22Rv1 (cell line): Measurements from ENCODE around the gene BCR.

Source experiments
- H3K27ac ChIP-seq: fragments of 450-650 bp; 2 replicates; pipeline ENCODE4 v1.5.1; 2017
- ZFX ChIP-seq: fragments of 450-650 bp; IDR thresholded peaks from 2 replicates; pipeline ENCODE4 v1.6.1; 2017; ENCODE audit warnings: antibody characterized with exemption, borderline replicate concordance
- TF ChIP-seq, protein P1 (sequence below): fragments of 450-650 bp; IDR thresholded peaks from 2 replicates; pipeline ENCODE4 v1.5.1; 2017; ENCODE audit warnings: mild to moderate bottlenecking

Gene BCR

DNA sequence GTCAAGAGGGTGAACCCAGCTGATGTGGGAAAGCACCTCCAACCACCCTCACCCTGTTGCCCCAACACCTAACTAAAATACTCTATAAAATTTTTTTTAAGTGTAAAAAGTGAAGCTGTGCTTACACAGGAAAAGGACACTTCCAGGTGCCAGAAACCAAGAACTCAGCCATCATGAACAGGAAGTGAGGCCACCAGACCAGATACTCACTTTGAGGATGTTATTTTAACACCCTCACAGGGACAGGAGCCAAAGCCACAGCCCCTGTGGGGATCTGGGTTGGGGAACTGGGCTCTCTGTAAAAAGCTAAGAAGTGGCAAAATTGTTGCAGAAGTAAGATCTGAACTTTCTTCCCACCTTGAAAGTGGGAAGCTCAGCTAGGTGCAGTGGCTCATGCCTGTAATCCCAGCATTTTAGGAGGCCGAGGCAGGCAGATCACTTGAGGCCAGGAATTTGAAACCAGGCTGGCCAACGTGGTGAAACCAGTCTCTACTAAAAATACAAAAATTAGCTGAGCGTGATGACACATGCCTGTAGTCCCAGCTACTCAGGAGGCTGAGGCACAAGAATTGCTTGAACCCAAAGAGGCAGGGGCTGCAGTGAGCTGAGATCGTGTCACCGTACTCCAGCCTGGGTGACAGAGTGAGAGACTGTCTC is 42.3 kb upstream of the BCR start:
- no peak overlapping the region for H3K27ac ChIP-seq
- TF ChIP-seq ZFX: no peak
- TF ChIP-seq, protein P1, sequence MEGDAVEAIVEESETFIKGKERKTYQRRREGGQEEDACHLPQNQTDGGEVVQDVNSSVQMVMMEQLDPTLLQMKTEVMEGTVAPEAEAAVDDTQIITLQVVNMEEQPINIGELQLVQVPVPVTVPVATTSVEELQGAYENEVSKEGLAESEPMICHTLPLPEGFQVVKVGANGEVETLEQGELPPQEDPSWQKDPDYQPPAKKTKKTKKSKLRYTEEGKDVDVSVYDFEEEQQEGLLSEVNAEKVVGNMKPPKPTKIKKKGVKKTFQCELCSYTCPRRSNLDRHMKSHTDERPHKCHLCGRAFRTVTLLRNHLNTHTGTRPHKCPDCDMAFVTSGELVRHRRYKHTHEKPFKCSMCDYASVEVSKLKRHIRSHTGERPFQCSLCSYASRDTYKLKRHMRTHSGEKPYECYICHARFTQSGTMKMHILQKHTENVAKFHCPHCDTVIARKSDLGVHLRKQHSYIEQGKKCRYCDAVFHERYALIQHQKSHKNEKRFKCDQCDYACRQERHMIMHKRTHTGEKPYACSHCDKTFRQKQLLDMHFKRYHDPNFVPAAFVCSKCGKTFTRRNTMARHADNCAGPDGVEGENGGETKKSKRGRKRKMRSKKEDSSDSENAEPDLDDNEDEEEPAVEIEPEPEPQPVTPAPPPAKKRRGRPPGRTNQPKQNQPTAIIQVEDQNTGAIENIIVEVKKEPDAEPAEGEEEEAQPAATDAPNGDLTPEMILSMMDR: no peak

DNA sequence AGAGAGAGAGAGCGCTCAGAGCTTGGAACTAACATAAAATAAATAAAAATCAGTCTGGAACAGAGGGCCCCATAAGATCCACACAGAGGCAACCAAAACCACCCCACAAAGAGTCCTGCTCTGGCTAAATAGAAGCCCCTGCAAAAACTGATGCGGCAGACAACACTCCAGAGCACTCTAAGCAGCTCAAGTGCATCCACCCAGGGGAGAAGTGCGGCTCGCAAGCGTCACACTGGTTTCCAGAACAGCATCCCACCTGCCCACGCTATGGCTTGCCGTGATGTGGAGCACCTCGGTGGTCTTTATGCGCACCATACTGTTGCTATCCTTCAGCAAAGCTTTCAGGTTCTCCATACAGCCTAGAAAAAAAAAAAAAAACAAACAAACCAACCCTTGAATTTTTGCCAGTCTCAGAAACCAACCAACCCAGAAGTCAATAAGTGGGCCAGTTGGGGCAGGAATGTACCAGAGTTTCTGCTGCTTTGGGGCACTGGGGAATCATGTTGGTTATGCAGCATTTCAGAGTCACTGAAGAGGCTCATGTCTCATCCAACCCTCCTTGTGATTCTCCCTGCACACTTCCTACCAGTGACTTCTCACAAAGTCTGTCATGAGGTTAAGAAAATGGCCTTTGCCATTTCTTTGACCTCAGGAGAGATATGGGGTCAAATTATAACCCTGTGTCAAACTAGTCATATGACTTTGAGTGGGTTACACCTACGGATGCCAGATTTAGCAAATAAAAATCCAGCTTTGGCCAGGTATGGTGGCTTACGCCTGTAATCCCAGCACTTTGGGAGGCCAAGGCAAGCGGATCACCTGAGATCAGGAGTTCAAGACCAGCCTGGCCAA is 41.5 kb upstream of the BCR start:
- no peak overlapping the region for H3K27ac ChIP-seq
- no peak for TF ChIP-seq ZFX
- TF ChIP-seq, protein P1: no peak

DNA sequence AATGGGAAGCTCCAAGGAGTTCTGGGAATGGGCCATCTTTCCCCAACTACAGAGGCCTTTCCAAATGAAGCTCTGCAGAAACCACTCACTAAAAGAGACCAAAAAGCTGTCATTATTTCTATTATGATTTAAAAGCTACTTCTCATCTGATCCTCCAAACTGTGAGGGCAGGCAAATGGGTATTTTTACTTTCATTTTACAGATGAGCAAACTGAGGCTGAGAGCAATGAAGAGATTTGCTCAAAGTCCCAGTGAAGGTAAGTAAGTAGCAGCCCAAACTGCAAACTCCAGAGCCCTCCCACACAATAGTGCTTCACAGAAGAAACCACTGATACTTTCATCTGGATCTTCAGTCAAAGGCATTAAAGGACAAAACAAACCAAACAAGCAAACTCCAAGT is 39.9 kb upstream of the BCR start:
- TF ChIP-seq ZFX: no peak
- TF ChIP-seq, protein P1: no peak
- H3K27ac ChIP-seq: no peak overlapping the region

DNA sequence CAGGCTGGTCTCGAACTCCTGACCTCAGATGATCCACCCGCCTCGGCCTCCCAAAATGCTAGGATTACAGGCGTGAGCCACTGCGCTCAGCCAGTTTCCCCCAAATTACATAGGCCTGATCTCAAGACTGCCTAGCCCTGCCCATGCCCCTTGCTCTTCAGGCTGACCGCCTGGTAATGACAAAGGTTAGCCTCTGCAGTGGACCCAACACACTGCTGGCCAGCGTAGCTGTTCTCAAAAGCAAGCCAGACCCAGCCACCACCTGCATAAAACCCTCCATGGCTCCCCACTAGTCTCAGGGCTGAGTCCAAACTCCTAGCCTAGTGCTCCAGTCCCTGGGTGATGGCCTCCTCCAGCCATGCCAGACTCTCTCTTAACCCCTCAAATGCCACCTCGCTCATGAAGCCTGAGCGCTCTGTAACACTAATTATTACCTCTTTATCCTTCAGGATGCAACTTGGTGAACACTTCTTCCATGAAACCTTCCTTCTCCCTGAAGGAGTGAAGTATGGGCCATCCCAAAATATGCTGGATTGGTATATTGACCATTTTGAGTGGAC is 37.7 kb upstream of the BCR start:
- TF ChIP-seq ZFX: no peak
- TF ChIP-seq, protein P1: no peak
- peak overlapping the region; percentile 76 for H3K27ac ChIP-seq

DNA sequence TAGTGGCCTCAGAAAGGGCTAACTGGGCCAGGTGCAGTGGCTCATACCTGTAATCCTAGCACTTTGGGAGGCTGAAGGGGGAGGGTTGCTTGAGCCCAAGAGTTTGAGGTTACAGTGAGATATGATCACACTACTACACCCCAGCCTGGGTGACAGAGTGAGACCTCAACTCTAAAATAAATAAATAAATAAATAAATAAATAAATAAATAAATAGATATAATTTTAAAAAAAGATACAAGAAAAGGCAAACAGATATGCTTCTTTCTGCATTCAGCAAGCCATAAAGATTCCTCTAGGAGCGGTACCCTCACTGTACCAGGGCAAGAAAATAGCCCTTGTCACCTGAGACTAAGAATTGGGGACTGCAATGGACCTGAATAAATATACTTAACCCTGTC is 37.2 kb upstream of the BCR start:
- TF ChIP-seq ZFX: no peak
- TF ChIP-seq, protein P1: no peak
- no peak overlapping the region for H3K27ac ChIP-seq

DNA sequence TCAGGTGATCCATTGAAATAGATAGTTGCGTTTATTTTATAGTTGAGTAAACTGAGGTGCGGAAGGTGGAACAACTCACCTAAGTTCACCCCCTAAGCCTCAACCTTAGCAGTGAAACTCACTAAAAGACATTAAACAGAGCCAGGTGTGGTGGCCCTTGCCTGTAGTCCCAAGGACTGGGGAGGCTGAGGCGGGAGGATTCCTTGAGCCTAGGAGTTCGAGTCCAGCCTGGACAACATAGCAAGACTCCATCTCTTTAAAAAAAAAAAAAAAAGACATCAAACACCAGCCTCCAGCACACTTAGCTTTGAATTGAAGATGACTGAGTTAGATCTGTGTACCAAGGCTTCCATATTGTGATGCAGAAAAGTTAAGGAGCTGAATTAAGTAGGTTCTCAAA is 35.9 kb upstream of the BCR start:
- H3K27ac ChIP-seq: peak overlapping the region; percentile 43; the same call in 1 of the 2 replicates
- TF ChIP-seq ZFX: no peak
- TF ChIP-seq, protein P1: no peak
